Thyroid gland (tissue), 4 donors: ENCODE data around the gene KIF1B.

Experiments used
- POLR2A ChIP-seq, 2 donors: fragments of 450-650 bp; IDR thresholded peaks; one replicate each; pipeline ENCODE4 v1.6.1; 2017; ENCODE audit warnings: antibody characterized with exemption in 2 of 2, mild to moderate bottlenecking in 2 of 2, moderate library complexity in 1 of 2
- TF ChIP-seq, protein P1 (sequence below), 6 experiments: fragments of 200-600 bp in 3 of 6; fragments of 450-650 bp in 3 of 6; sonication (generic) in 3 of 6; IDR thresholded peaks; one replicate each; pipeline ENCODE4 v1.5.1; 2016 to 2019; ENCODE audit warnings: antibody characterized with exemption in 6 of 6, mild to moderate bottlenecking in 2 of 6, inconsistent platforms in 1 of 6, moderate library complexity in 1 of 6

GRCh38 chr1:10380594-10381275 is 170.4 kb downstream of the KIF1B start:
- TF ChIP-seq, protein P1, sequence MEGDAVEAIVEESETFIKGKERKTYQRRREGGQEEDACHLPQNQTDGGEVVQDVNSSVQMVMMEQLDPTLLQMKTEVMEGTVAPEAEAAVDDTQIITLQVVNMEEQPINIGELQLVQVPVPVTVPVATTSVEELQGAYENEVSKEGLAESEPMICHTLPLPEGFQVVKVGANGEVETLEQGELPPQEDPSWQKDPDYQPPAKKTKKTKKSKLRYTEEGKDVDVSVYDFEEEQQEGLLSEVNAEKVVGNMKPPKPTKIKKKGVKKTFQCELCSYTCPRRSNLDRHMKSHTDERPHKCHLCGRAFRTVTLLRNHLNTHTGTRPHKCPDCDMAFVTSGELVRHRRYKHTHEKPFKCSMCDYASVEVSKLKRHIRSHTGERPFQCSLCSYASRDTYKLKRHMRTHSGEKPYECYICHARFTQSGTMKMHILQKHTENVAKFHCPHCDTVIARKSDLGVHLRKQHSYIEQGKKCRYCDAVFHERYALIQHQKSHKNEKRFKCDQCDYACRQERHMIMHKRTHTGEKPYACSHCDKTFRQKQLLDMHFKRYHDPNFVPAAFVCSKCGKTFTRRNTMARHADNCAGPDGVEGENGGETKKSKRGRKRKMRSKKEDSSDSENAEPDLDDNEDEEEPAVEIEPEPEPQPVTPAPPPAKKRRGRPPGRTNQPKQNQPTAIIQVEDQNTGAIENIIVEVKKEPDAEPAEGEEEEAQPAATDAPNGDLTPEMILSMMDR (IDR thresholded peaks at IDR 0.05), result no peak
- no peak for TF ChIP-seq POLR2A (IDR thresholded peaks at IDR 0.05)
